ENCODE results near the gene THOC6. TPM values are rescaled to one million over a fixed set of nuclear protein-coding genes. Genes with fewer than 3 reads are reported as not detected.

THOC6 gene
- total and polyA plus RNA-seq, 3 experiments from 2014 or later = 46.2 to 59.4 (median 56.8) TPM

DNA sequence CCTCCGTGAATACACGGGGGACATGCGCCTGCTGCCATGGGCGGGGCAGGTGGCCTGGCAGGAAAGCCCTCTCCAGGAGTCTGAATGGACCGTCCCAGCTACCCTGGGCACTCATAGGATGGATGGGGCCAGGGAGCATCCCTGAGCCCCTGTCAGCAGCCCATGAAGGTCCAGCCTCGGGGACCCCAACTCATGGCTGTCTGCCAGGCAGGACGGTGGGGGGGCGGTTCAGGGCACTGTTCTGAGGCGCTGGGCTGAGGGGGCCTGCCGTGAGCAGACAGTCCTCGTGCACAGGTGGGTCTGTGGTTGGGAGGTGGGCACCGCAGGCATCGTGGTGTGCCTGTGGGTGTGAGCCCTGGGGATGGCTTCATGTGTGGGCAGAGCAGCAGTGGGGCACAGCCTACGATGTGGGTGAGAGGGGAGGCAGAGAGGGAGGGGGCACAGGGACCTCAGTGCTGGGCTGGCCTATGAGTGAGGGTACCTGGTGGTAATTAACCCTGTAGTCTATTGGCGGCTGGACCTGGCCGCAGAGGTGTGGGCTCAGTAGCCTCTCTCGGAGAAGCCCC is 37.1 kb upstream of the THOC6 start:
- Histone ChIP-seq H3K27ac (ENCODE audit: low read depth, low read length) (no peak overlapping the region), H3K4me3 (ENCODE audit: low read length) (no peak overlapping the region), H3K27me3 (ENCODE audit: insufficient read depth, low read length, poor library complexity, severe bottlenecking) (no peaks in the 10 kb centered on the region), H3K9me3 (ENCODE audit: low read length) (no peaks in the 10 kb centered on the region), H3K36me3 (ENCODE audit: insufficient read depth, low read length) (no peaks in the 10 kb centered on the region), H3K4me1 (ENCODE audit: insufficient read depth, low read length) (no peaks in the 10 kb centered on the region)
- POLR2A ChIA-PET = no interaction called here
- H3K4me3 Mint-ChIP-seq = no peak overlapping the region
- H3K36me3 Mint-ChIP-seq = no peaks in the 10 kb centered on the region
- DNase-seq = no peak
- peaks cover under 1 to 11% (median 3%) of the 10 kb centered on the region in 3 donors for H3K4me1 Mint-ChIP-seq
- no peaks in the 10 kb centered on the region for H3K9me3 Mint-ChIP-seq
- H3K27me3 Mint-ChIP-seq = peaks cover 3 to 4% of the 10 kb centered on the region in 2 donors
- CTCF ChIA-PET = no interaction called here
- no peak overlapping the region for H3K27ac Mint-ChIP-seq

DNA sequence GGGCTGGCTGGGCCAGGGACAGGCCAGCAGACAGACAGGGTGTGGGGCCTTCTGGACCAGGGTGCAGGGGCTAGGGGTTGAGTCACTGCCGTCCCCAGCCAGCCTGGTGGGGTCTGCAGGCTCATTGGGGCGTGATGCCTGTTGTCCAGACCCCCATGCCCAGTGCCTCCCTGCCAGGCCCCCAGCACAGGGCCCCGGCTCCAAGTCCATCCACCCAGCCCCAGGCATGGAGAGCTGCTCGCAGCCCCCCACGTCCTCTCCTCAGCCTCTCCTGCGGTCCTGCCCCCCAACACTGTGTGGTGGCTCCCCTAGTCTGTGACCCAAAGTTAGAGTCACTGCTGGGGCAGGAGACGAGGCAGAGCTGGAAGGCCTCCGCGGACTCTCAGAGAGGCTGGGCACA is 36.5 kb upstream of the THOC6 start:
- POLR2A ChIA-PET = no interaction called here
- H3K27me3 Mint-ChIP-seq = peaks cover 3 to 4% of the 10 kb centered on the region in 2 donors
- no peaks in the 10 kb centered on the region for H3K36me3 Mint-ChIP-seq
- Histone ChIP-seq H3K27me3 (ENCODE audit: insufficient read depth, low read length, poor library complexity, severe bottlenecking) (no peaks in the 10 kb centered on the region), H3K9me3 (ENCODE audit: low read length) (no peaks in the 10 kb centered on the region), H3K4me1 (ENCODE audit: insufficient read depth, low read length) (no peaks in the 10 kb centered on the region), H3K36me3 (ENCODE audit: insufficient read depth, low read length) (no peaks in the 10 kb centered on the region), H3K27ac (ENCODE audit: low read depth, low read length) (no peak overlapping the region), H3K4me3 (ENCODE audit: low read length) (no peak overlapping the region)
- H3K4me3 Mint-ChIP-seq = no peak overlapping the region
- CTCF ChIA-PET = no interaction called here
- H3K27ac Mint-ChIP-seq = no peak overlapping the region
- peaks cover 0 to 8% (median 0%) of the 10 kb centered on the region in 3 donors for H3K4me1 Mint-ChIP-seq
- H3K9me3 Mint-ChIP-seq = no peaks in the 10 kb centered on the region
- no peak for DNase-seq

DNA sequence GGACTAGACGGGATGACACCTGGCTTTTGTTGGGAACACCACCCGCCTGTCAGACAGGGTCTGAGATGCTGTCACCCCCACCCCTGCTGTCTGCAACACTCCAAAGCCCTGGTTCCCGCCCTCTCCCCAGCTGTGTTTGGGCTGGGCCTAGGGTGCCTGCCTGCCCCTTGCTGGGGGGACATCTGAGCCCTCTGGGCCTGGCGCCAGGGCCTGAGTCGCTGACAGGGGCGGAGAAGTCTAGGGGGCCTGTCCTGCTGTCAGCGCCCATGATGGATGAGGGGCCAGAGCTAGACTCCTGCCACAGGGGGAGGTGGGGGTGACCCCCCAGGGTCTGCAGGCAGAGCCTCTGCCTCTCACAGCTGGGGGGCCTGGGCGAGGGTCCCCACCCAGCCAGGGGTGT is 36.0 kb upstream of the THOC6 start:
- H3K36me3 ChIP-seq (ENCODE audit: insufficient read depth, low read length) = no peaks in the 10 kb centered on the region
- Mint-ChIP-seq H3K27me3 (peaks cover 3 to 4% of the 10 kb centered on the region in 2 donors), H3K4me1 (peaks cover 0 to 5% (median 0%) of the 10 kb centered on the region in 3 donors), H3K36me3 (no peaks in the 10 kb centered on the region), H3K27ac (no peak overlapping the region), H3K9me3 (no peaks in the 10 kb centered on the region), H3K4me3 (no peak overlapping the region)
- POLR2A ChIA-PET = no interaction called here
- H3K27me3 ChIP-seq (ENCODE audit: insufficient read depth, low read length, poor library complexity, severe bottlenecking) = no peaks in the 10 kb centered on the region
- H3K27ac ChIP-seq (ENCODE audit: low read depth, low read length) = no peak overlapping the region
- no peaks in the 10 kb centered on the region for H3K9me3 ChIP-seq (ENCODE audit: low read length)
- no peak overlapping the region for H3K4me3 ChIP-seq (ENCODE audit: low read length)
- CTCF ChIA-PET = no interaction called here
- no peaks in the 10 kb centered on the region for H3K4me1 ChIP-seq (ENCODE audit: insufficient read depth, low read length)
- no peak for DNase-seq

DNA sequence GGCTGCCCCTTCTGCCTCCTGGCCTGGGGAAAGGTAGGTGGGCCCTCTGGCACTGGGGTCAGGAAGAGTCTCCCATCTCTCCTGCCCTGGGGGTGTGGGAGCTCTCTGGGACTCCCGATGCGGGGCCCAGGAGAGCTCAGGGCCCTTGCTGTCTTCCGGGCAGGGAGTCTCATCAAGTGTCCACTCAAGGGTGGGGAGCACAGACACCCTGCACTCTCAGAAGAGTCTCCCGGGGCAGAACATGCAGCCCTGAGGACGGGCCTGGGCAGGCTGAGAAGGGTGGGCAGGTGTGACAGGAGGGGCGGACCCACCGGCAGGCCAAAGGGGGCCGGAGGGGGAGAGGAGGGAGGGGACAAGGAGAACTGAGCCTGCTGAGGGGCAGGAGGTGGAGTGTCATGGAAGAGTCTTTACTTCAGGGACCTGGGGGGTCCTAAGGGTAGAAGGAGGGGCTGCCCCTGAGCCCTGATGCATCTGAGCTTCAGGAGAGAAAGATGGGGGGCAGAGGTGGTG is 35.2 kb upstream of the THOC6 start:
- Mint-ChIP-seq H3K4me3 (no peak overlapping the region), H3K27me3 (peaks cover 3 to 4% of the 10 kb centered on the region in 2 donors), H3K36me3 (no peaks in the 10 kb centered on the region), H3K27ac (peak overlapping the region in 1 of 8 donors; percentile 65), H3K9me3 (no peaks in the 10 kb centered on the region), H3K4me1 (peaks cover 0 to 5% (median 0%) of the 10 kb centered on the region in 3 donors)
- no peaks in the 10 kb centered on the region for H3K36me3 ChIP-seq (ENCODE audit: insufficient read depth, low read length)
- no peaks in the 10 kb centered on the region for H3K27me3 ChIP-seq (ENCODE audit: insufficient read depth, low read length, poor library complexity, severe bottlenecking)
- no peak overlapping the region for H3K27ac ChIP-seq (ENCODE audit: low read depth, low read length)
- no peaks in the 10 kb centered on the region for H3K4me1 ChIP-seq (ENCODE audit: insufficient read depth, low read length)
- H3K4me3 ChIP-seq (ENCODE audit: low read length) = no peak overlapping the region
- no peaks in the 10 kb centered on the region for H3K9me3 ChIP-seq (ENCODE audit: low read length)
- CTCF ChIA-PET = interaction anchor here (0.9 kb wide), 1 partner anchor 39 kb away, joined by 3 read pairs; no protein-coding TSS in a partner anchor
- POLR2A ChIA-PET = no interaction called here
- no peak for DNase-seq

DNA sequence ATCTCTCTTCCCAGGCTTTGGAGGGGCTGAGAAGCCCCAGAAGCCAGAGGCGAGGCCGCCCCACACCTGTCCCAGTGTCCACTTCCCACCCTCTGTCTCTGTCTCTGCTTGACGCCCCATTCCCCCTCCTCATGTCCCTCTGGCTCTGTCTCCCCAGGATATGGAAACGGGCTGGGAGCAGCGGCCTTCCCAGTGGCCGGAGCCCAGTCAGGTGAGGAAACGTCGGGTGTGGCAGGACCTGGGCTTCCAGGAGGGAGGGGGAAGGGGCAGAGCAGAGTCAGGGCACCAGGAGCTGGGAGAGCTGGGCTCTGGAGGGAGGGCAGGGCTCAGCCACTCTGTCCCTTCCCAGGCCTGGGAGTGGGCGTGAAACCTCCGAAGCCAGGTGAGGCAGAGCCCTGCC is 32.9 kb upstream of the THOC6 start:
- Mint-ChIP-seq H3K27me3 (peaks cover 2 to 4% of the 10 kb centered on the region in 2 donors), H3K4me1 (no peaks in the 10 kb centered on the region), H3K4me3 (no peak overlapping the region), H3K27ac (no peak overlapping the region), H3K36me3 (no peaks in the 10 kb centered on the region), H3K9me3 (no peaks in the 10 kb centered on the region)
- H3K27me3 ChIP-seq (ENCODE audit: insufficient read depth, low read length, poor library complexity, severe bottlenecking) = no peaks in the 10 kb centered on the region
- no peak for DNase-seq
- H3K36me3 ChIP-seq (ENCODE audit: insufficient read depth, low read length) = no peaks in the 10 kb centered on the region
- no peak overlapping the region for H3K27ac ChIP-seq (ENCODE audit: low read depth, low read length)
- H3K9me3 ChIP-seq (ENCODE audit: low read length) = no peaks in the 10 kb centered on the region
- ChIA-PET POLR2A (no interaction called here), CTCF (no interaction called here)
- H3K4me3 ChIP-seq (ENCODE audit: low read length) = no peak overlapping the region
- H3K4me1 ChIP-seq (ENCODE audit: insufficient read depth, low read length) = no peaks in the 10 kb centered on the region

DNA sequence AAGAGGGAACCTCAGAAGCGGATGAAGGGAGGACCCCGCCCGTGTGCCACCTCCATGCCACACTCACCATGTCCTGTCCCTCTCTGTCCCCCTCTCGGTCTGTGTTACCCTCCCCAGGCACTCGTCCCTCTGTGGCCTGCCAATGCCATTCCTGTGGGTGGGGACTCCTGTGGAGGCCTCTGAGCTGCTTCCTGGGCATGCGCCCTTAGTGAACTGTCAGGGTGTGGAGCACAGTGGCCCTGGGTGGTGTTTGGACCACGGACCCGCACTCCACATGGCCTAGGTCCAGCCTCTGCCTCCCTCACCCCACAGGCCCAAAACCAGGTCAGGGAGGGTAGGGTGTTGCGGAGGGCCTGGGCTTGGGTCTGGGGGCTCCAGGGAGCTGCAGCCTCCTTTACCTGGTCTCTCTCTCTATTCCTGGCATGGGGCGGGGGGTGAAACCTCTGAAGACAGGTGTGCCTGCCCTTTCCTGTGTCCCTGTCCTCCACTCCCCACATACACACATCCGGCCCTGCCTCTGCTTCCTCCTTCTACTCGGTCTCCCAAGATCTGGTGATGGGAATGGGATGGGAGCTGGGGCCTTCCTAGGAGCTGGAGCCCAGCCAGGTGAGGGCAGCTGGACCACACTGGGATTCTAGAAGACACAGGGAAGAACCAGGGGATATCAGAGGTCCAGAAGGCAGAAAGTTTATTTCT is 32.1 kb upstream of the THOC6 start:
- Mint-ChIP-seq H3K9me3 (no peaks in the 10 kb centered on the region), H3K27me3 (peaks cover 0 to 4% of the 10 kb centered on the region in 2 donors), H3K36me3 (no peaks in the 10 kb centered on the region), H3K4me1 (no peaks in the 10 kb centered on the region), H3K27ac (no peak overlapping the region), H3K4me3 (no peak overlapping the region)
- ChIA-PET POLR2A (no interaction called here), CTCF (interaction anchor here (1.6 kb wide), 2 partner anchors 9 to 12 kb away, joined by 4 to 5 read pairs; no protein-coding TSS in a partner anchor)
- Histone ChIP-seq H3K4me1 (ENCODE audit: insufficient read depth, low read length) (no peaks in the 10 kb centered on the region), H3K9me3 (ENCODE audit: low read length) (no peaks in the 10 kb centered on the region), H3K4me3 (ENCODE audit: low read length) (no peak overlapping the region), H3K36me3 (ENCODE audit: insufficient read depth, low read length) (no peaks in the 10 kb centered on the region), H3K27ac (ENCODE audit: low read depth, low read length) (no peak overlapping the region), H3K27me3 (ENCODE audit: insufficient read depth, low read length, poor library complexity, severe bottlenecking) (no peaks in the 10 kb centered on the region)
- DNase-seq = no peak

DNA sequence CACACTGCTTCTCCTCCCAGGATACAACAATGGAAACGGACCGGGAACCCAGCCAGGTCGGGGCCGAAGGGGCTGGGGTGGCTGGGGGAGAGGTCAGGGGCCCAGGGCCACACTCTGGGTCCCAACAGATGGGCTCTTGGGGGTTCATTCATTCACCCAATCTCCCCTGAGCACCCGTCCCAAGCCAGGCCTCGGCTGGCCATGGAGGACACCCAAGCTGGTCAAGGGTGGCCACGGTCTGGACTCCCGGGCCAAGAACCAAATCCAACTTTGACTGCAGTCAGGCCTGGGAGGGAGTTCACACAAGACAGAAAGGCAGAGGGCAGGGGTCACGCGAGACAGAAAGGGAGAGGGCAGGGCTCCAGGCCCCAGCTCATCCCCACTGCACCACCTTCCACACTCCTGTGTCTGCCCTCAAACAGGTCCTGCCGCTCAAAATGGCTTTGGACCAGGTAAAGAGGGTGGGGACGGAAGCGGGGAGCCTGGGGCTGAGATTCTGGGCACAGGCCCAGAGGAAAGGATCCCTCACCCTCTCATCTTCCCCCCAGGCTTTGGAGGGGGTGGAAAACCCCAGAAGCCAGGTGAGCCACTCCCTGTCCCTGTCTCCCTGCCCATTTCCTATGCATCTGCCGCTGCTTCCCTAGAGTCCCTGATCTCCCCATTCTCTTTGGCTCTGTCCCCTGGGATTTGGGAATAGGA is 31.3 kb upstream of the THOC6 start:
- Mint-ChIP-seq H3K9me3 (no peaks in the 10 kb centered on the region), H3K27me3 (peaks cover 0 to 4% of the 10 kb centered on the region in 2 donors), H3K4me3 (no peak overlapping the region), H3K36me3 (no peaks in the 10 kb centered on the region), H3K27ac (no peak overlapping the region), H3K4me1 (no peaks in the 10 kb centered on the region)
- Histone ChIP-seq H3K36me3 (ENCODE audit: insufficient read depth, low read length) (no peaks in the 10 kb centered on the region), H3K4me3 (ENCODE audit: low read length) (no peak overlapping the region), H3K27ac (ENCODE audit: low read depth, low read length) (no peak overlapping the region), H3K27me3 (ENCODE audit: insufficient read depth, low read length, poor library complexity, severe bottlenecking) (no peaks in the 10 kb centered on the region), H3K4me1 (ENCODE audit: insufficient read depth, low read length) (no peaks in the 10 kb centered on the region), H3K9me3 (ENCODE audit: low read length) (no peaks in the 10 kb centered on the region)
- no peak for DNase-seq
- ChIA-PET CTCF (interaction anchor here (1.6 to 2.0 kb wide), 3 partner anchors 10 to 36 kb away, joined by 4 to 5 read pairs (median 4); no protein-coding TSS in a partner anchor), POLR2A (no interaction called here)

DNA sequence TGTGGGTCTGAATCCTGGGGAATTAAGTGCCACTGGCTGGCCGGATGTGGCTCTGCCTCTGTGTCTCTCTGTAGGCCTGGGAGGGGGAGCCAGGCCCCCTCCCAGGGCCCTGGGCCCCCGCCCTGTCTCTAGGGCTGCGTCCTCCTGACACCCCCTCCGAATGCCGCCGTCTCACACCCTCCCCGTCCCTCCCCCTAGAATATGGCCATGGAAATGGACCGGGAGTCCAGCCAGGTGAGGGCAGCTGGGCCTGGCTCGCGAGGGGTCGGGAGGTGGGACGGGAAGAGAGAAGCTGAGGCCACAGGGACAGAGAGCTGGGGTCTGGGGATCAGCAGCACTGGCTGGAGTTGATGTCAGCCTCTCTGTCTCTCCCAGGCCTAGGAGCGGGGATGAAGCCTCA is 27.5 kb upstream of the THOC6 start:
- CTCF ChIA-PET = interaction anchor here (1.1 kb wide), 1 partner anchor 11 kb away, joined by 3 read pairs; no protein-coding TSS in a partner anchor
- Mint-ChIP-seq H3K4me1 (no peaks in the 10 kb centered on the region), H3K4me3 (no peak overlapping the region), H3K27me3 (peaks cover 0 to 8% of the 10 kb centered on the region in 2 donors), H3K36me3 (no peaks in the 10 kb centered on the region), H3K27ac (no peak overlapping the region), H3K9me3 (peaks cover 0 to 2% (median 0%) of the 10 kb centered on the region in 5 donors)
- Histone ChIP-seq H3K4me3 (ENCODE audit: low read length) (no peak overlapping the region), H3K4me1 (ENCODE audit: insufficient read depth, low read length) (no peaks in the 10 kb centered on the region), H3K9me3 (ENCODE audit: low read length) (no peaks in the 10 kb centered on the region), H3K27me3 (ENCODE audit: insufficient read depth, low read length, poor library complexity, severe bottlenecking) (no peaks in the 10 kb centered on the region), H3K36me3 (ENCODE audit: insufficient read depth, low read length) (no peaks in the 10 kb centered on the region), H3K27ac (ENCODE audit: low read depth, low read length) (no peak overlapping the region)
- DNase-seq = no peak
- POLR2A ChIA-PET = no interaction called here

Measured in CD8-positive, alpha-beta memory T cell (primary cell).